Measurements from ENCODE around the gene SMCR8.
"Not testable (repeated sequence)": the region's sequence is repeated elsewhere in the genome, so short reads cannot be mapped to it uniquely, and the experiment has no call there.

Gene SMCR8

GRCh38 chr17:18300725-18301480 lies 14.2 kb upstream of the SMCR8 start:
- DNase-seq (ENCODE audit: extremely low spot score), result no peak
- no peak for TF ChIP-seq CTCF (IDR thresholded peaks at IDR 0.05; ENCODE audit: control extremely low read depth, extremely low read depth, low read depth, missing control alignments)
- ChIA-PET CTCF (interaction anchor here (1.0 to 1.1 kb wide), 2 partner anchors 17 to 52 kb away, joined by 3 read pairs; no protein-coding TSS in a partner anchor), POLR2A (no interaction called here)

DNA sequence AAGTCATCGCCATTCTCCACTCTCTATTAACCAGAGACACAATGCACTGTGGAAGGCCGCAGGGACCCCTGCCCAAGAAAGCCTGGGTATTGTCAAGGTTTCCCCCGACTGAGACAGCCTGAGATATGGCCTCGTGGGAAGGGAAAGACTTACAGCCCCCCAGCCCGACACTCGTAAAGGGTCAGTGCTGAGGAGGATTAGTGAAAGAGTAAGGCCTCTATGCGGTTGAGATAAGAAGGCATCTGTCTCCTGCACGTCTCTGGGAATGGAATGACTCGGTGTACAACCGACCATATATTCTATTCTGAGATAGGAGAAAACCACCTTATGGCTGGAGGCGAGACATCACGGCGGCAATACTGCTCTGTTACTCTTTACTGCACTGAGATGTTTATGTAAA lies 11.9 kb upstream of the SMCR8 start:
- POLR2A ChIA-PET, CTCF ChIA-PET: not testable (repeated sequence)

DNA sequence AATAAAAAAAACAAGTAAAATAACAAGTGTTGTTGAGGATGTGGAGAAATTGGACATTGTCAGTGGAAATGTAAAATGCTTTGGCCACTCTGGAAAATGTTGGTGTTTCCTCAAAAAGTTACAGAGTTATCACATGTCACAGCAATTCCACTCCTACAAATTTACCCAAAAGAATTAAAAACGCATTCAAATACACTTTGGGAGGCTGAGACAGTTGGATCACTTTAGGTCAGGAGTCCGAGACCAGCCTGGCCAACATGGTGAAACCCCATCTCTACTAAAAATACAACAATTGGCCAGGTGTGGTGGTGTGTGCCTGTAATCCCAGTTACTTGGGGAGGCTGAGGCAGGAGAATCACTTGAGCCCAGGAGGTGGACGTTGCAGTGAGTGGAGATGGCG lies 5.9 kb upstream of the SMCR8 start:
- CTCF ChIA-PET, result no interaction called here
- no peak for TF ChIP-seq CTCF (IDR thresholded peaks at IDR 0.05; ENCODE audit: control extremely low read depth, extremely low read depth, low read depth, missing control alignments)
- DNase-seq (ENCODE audit: extremely low spot score), result no peak
- POLR2A ChIA-PET, result no interaction called here

More for the DNA sequence above, 11.9 kb upstream of the SMCR8 start:
- DNase-seq (ENCODE audit: extremely low spot score), result not testable (repeated sequence)

- DNase-seq (ENCODE audit: extremely low spot score), result no peak
- CTCF ChIA-PET, result no interaction called here
- TF ChIP-seq CTCF (IDR thresholded peaks at IDR 0.05; ENCODE audit: control extremely low read depth, extremely low read depth, low read depth, missing control alignments), result no peak
- POLR2A ChIA-PET, result interaction anchor here (0.8 kb wide), 1 partner anchor 16 kb away, joined by 3 read pairs; no protein-coding TSS in a partner anchor
Observed at GRCh38 chr17:18314059-18314730, 898 bp upstream of the SMCR8 start.

- ChIA-PET CTCF (no interaction called here), POLR2A (no interaction called here)
- no peak for TF ChIP-seq CTCF (IDR thresholded peaks at IDR 0.05; ENCODE audit: control extremely low read depth, extremely low read depth, low read depth, missing control alignments)
- DNase-seq (ENCODE audit: extremely low spot score), result no peak
Observed at GRCh38 chr17:18315562-18315922, 449 bp downstream of the SMCR8 start.

DNA sequence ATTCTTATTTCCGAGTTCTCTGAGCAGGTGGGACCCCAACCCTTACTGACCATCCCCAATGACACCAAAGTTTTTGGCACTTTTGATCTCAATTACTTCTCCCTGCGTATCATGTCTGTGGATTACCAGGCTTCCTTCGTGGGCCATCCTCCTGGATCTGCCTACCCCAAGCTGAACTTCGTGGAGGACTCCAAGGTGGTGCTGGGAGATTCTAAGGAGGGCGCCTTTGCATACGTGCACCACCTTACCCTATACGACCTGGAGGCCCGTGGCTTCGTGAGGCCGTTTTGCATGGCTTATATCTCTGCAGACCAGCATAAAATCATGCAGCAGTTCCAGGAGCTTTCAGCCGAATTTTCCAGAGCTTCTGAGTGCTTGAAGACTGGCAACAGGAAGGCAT lies 868 bp downstream of the SMCR8 start:
- no peak for TF ChIP-seq CTCF (IDR thresholded peaks at IDR 0.05; ENCODE audit: control extremely low read depth, extremely low read depth, low read depth, missing control alignments)
- ChIA-PET POLR2A (no interaction called here), CTCF (no interaction called here)
- no peak for DNase-seq (ENCODE audit: extremely low spot score)

DNA sequence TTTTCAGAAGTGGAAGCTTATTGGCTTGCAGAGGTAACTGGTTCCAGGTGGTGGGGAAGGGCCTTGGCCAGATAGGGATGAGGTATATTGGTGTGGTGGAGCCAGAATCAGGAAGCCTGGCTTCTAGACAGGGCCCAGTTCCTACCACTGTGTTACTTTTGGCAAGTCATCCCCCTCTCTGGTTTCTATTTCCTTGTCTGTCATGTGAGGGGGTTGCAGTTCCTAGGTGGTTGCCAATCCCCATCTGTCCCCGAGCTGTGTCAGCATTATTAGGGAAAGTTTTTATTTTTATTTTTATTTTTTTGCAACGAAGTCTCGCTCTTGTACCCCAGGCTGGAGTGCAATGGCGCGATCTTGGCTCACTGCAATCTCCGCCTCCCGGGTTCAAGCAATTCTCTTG lies 3.0 kb downstream of the SMCR8 start:
- ChIA-PET CTCF (interaction anchor here (1.4 kb wide), 1 partner anchor 17 kb away, joined by 3 read pairs; no protein-coding TSS in a partner anchor), POLR2A (interaction anchor here (0.8 to 1.3 kb wide), 2 partner anchors 9 to 134 kb away, joined by 3 to 8 read pairs; partner anchors contain the start of gene ALKBH5)
- DNase-seq (ENCODE audit: extremely low spot score), result no peak
- no peak for TF ChIP-seq CTCF (IDR thresholded peaks at IDR 0.05; ENCODE audit: control extremely low read depth, extremely low read depth, low read depth, missing control alignments)
